Trophoblast cell (in vitro differentiated cells and primary cell): Measurements from ENCODE around the gene FAM78B.

Experiments used
- DNase-seq, 2 donors: peaks; one replicate each; pipeline ENCODE4 v3.0.0-alpha.2; 2016
- H2AFZ ChIP-seq: 2 replicates; pipeline ENCODE4 v1.6.1; 2013; ENCODE audit warnings: low read length, moderate library complexity, mild to moderate bottlenecking; ENCODE audit not compliant: insufficient read depth, poor library complexity
- H2AK5ac ChIP-seq: 2 replicates; pipeline ENCODE4 v1.6.1; 2013; ENCODE audit warnings: mild to moderate bottlenecking, low read length
- H2BK120ac ChIP-seq: 2 replicates; pipeline ENCODE4 v1.6.1; 2013; ENCODE audit warnings: low read length, mild to moderate bottlenecking, moderate library complexity; ENCODE audit not compliant: insufficient read depth, poor library complexity
- H2BK12ac ChIP-seq: 2 replicates; pipeline ENCODE4 v1.6.1; 2013; ENCODE audit warnings: mild to moderate bottlenecking, low read length, moderate library complexity
- H2BK5ac ChIP-seq: 2 replicates; pipeline ENCODE4 v1.6.1; 2013; ENCODE audit warnings: low read length, low read depth, moderate library complexity, mild to moderate bottlenecking; ENCODE audit not compliant: poor library complexity
- H3K14ac ChIP-seq: 2 replicates; pipeline ENCODE4 v1.6.1; 2013; ENCODE audit warnings: mild to moderate bottlenecking, low read length
- H3K18ac ChIP-seq: 2 replicates; pipeline ENCODE4 v1.6.1; 2013; ENCODE audit warnings: mild to moderate bottlenecking, low read length
- H3K23ac ChIP-seq: 2 replicates; pipeline ENCODE4 v1.6.1; 2013; ENCODE audit warnings: low read length
- H3K27ac ChIP-seq: 2 replicates; pipeline ENCODE4 v1.5.1; 2013; ENCODE audit warnings: low read depth, mild to moderate bottlenecking, inconsistent platforms, low read length, moderate library complexity
- H3K27me3 ChIP-seq: 2 replicates; pipeline ENCODE4 v1.6.1; 2013; ENCODE audit warnings: inconsistent platforms, mild to moderate bottlenecking, low read length, moderate library complexity; ENCODE audit not compliant: insufficient read depth
- H3K36me3 ChIP-seq, 2 experiments: 1 replicate in 1 of 2; 2 replicates in 1 of 2; pipeline ENCODE4 v1.6.1; 2013; ENCODE audit warnings: low read length in 2 of 2, mild to moderate bottlenecking in 2 of 2, moderate library complexity in 1 of 2; ENCODE audit not compliant: insufficient read depth in 2 of 2, control insufficient read depth in 1 of 2
- H3K4ac ChIP-seq: 2 replicates; pipeline ENCODE4 v1.6.1; 2013; ENCODE audit warnings: low read depth, mild to moderate bottlenecking, low read length, moderate library complexity
- H3K4me1 ChIP-seq, 2 experiments: 1 replicate in 1 of 2; 2 replicates in 1 of 2; pipeline ENCODE4 v1.6.1; 2013; ENCODE audit warnings: low read length in 2 of 2, mild to moderate bottlenecking in 2 of 2, moderate library complexity in 1 of 2; ENCODE audit not compliant: insufficient read depth in 2 of 2, control insufficient read depth in 1 of 2
- H3K4me2 ChIP-seq: 2 replicates; pipeline ENCODE4 v1.6.1; 2013; ENCODE audit warnings: inconsistent platforms, mild to moderate bottlenecking, low read length, moderate library complexity
- H3K4me3 ChIP-seq: 2 replicates; pipeline ENCODE4 v1.5.1; 2013; ENCODE audit warnings: mild to moderate bottlenecking, low read depth, low read length, inconsistent platforms
- H3K79me1 ChIP-seq: one replicate; pipeline ENCODE4 v1.6.1; 2013; ENCODE audit warnings: low read length
- H3K79me2 ChIP-seq: 2 replicates; pipeline ENCODE4 v1.6.1; 2013; ENCODE audit warnings: low read length, mild to moderate bottlenecking; ENCODE audit not compliant: control insufficient read depth, insufficient read depth, poor library complexity
- H3K9ac ChIP-seq: 2 replicates; pipeline ENCODE4 v1.6.1; 2013; ENCODE audit warnings: mild to moderate bottlenecking, low read length
- H3K9me3 ChIP-seq: 2 replicates; pipeline ENCODE4 v1.6.1; 2013; ENCODE audit warnings: low read depth, mild to moderate bottlenecking, control low read depth, inconsistent platforms, low read length; ENCODE audit not compliant: insufficient read depth
- H4K12ac ChIP-seq: 2 replicates; pipeline ENCODE4 v1.6.1; 2013; ENCODE audit warnings: low read depth, mild to moderate bottlenecking, low read length, moderate library complexity
- H4K8ac ChIP-seq: 2 replicates; pipeline ENCODE4 v1.6.1; 2013; ENCODE audit warnings: low read depth, mild to moderate bottlenecking, low read length, moderate library complexity
- H4K91ac ChIP-seq: one replicate; pipeline ENCODE4 v1.6.1; 2013; ENCODE audit warnings: low read depth, mild to moderate bottlenecking, low read length, moderate library complexity
- WGBS: extraction: QIAGEN DNeasy Blood & Tissue Kit; methylation state at CpG from one replicate; pipeline ENCODE4 v1.1.7; 2013; ENCODE audit warnings: missing lambda C conversion rate; ENCODE audit not compliant: insufficient read length, insufficient coverage; ENCODE audit errors: extremely low coverage; 5-methylcytosine and 5-hydroxymethylcytosine counted together

FAM78B gene

DNA sequence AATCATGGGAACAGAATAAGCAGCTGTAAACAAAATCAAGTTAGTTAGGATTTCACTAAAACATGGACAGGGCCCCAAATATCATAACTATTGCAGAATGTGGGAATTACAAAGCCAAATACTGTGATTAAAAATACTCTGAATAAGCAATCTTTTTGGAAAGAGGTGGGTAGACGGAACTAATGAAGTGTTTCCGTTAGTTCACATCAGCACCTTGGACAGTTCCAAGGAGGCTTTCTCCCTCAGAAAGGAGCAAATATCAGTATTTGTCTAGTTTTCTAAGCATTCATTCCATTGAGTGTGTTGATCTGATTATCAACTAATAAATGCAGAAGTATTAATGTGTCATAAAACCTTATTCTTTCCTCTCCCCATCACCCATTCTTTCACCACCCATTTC, 97.4 kb downstream of the FAM78B start:
- Histone ChIP-seq H4K8ac (no peak overlapping the region), H2AFZ (no peak overlapping the region), H3K4ac (no peak overlapping the region), H3K14ac (no peak overlapping the region), H2AK5ac (no peak overlapping the region), H3K18ac (no peak overlapping the region), H2BK5ac (no peak overlapping the region), H3K9me3 (no peaks in the 10 kb centered on the region), H3K23ac (no peak overlapping the region), H3K27me3 (no peaks in the 10 kb centered on the region), H4K91ac (no peak overlapping the region), H3K4me2 (no peak overlapping the region), H3K4me1 (no peaks in the 10 kb centered on the region), H3K79me1 (no peaks in the 10 kb centered on the region), H3K27ac (no peak overlapping the region), H3K36me3 (no peaks in the 10 kb centered on the region), H3K9ac (no peak overlapping the region), H3K79me2 (no peaks in the 10 kb centered on the region), H3K4me3 (no peak overlapping the region), H2BK120ac (no peak overlapping the region), H4K12ac (no peak overlapping the region), H2BK12ac (no peak overlapping the region)
- no CpG with 5 or more reads among the region's 2 CpGs for WGBS
- DNase-seq = peak in 1 of 2 donors; percentile 42

DNA sequence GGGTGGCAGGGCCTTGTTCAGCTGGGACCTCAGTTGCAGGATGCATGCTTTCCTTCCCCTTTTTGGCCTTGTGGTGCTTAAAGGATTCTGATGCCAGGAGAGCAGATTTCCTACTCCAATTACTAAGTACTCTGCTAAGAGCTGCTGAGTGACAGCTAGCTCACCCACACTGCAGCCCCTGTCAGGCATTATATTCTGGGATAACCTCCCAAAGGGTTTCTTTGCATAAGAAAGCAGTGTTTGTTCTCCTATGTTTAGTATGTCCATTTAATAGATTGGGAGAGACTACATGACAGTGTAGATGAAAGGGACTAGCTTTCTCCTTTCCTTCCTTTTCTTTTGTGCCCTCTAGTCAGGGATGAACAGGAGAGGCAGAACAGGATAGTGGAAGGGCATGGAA, 100.7 kb downstream of the FAM78B start:
- Histone ChIP-seq H3K27ac (no peak overlapping the region), H3K79me2 (no peaks in the 10 kb centered on the region), H2AK5ac (no peak overlapping the region), H2BK12ac (no peak overlapping the region), H3K4me2 (no peak overlapping the region), H4K12ac (no peak overlapping the region), H4K8ac (no peak overlapping the region), H3K4me1 (no peaks in the 10 kb centered on the region), H2BK120ac (no peak overlapping the region), H3K79me1 (no peaks in the 10 kb centered on the region), H3K4me3 (no peak overlapping the region), H3K27me3 (no peaks in the 10 kb centered on the region), H3K9me3 (no peaks in the 10 kb centered on the region), H3K18ac (no peak overlapping the region), H2AFZ (no peak overlapping the region), H3K23ac (no peak overlapping the region), H3K4ac (no peak overlapping the region), H2BK5ac (no peak overlapping the region), H4K91ac (no peak overlapping the region), H3K14ac (no peak overlapping the region), H3K36me3 (no peaks in the 10 kb centered on the region), H3K9ac (no peak overlapping the region)
- no peak for DNase-seq

DNA sequence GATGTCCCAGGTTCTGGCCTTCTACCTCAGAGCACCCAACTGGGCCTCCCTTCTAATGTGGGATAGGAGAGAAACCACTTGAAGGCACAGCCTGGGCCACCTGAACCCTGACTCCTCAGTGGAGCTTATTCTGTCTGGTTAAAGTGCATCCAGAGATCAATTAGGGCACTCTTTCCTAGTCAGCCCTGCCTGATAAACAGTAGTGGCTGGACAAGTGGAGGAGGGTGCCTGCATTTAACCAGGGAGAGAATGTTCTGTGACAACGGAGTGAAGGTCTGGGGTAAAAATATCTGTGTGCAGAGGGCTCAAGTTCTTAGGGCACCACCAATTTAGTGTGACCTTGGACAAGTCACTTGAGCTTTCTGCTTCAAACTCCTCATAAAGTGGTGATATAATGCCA, 101.8 kb downstream of the FAM78B start:
- Histone ChIP-seq H3K79me1 (no peaks in the 10 kb centered on the region), H3K4me3 (no peak overlapping the region), H3K27me3 (no peaks in the 10 kb centered on the region), H2BK5ac (no peak overlapping the region), H3K4me2 (no peak overlapping the region), H2AK5ac (no peak overlapping the region), H3K36me3 (no peaks in the 10 kb centered on the region), H3K23ac (no peak overlapping the region), H2BK12ac (no peak overlapping the region), H3K9me3 (no peaks in the 10 kb centered on the region), H3K27ac (no peak overlapping the region), H3K18ac (no peak overlapping the region), H3K4ac (no peak overlapping the region), H3K9ac (no peak overlapping the region), H2AFZ (no peak overlapping the region), H4K12ac (no peak overlapping the region), H3K79me2 (no peaks in the 10 kb centered on the region), H2BK120ac (no peak overlapping the region), H4K91ac (no peak overlapping the region), H4K8ac (no peak overlapping the region), H3K4me1 (no peaks in the 10 kb centered on the region), H3K14ac (no peak overlapping the region)
- DNase-seq = no peak
- no CpG with 5 or more reads among the region's 1 CpG for WGBS

DNA sequence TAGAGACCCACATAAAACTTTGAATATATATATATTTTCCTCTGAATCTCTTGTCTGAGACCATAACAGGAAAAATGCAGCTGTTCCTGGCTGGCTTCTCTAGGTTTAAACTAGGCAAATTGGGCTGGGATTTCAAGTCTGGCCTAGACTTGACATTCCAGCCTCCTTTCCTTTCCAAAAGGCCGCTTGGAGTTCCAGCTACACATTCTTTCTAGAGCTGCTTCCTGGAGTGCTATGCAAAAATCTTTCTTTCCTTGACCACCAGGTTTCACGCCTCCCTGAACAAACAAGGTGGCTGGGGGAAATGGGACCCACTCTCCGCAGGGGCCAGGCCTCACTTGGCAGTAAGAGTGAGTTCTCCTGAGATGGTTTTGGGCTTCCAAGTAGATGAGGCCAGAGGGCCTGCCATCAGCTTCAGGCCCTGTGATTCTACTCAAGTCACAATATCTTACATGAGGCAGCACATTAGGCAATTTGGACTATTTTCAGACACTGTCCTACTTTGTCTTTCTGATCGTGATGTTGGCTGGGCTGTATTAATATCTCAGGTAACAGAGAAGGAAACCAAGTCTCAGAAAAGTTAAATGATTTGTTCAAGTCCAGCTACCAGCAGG, 102.4 kb downstream of the FAM78B start:
- Histone ChIP-seq H4K12ac (no peak overlapping the region), H4K91ac (no peak overlapping the region), H3K4me3 (no peak overlapping the region), H3K9ac (no peak overlapping the region), H3K4me1 (no peaks in the 10 kb centered on the region), H3K4ac (no peak overlapping the region), H3K23ac (no peak overlapping the region), H3K79me1 (no peaks in the 10 kb centered on the region), H3K4me2 (no peak overlapping the region), H4K8ac (no peak overlapping the region), H2AFZ (no peak overlapping the region), H2BK120ac (no peak overlapping the region), H3K9me3 (no peaks in the 10 kb centered on the region), H3K36me3 (no peaks in the 10 kb centered on the region), H3K79me2 (no peaks in the 10 kb centered on the region), H3K27ac (no peak overlapping the region), H3K14ac (no peak overlapping the region), H2BK5ac (no peak overlapping the region), H2BK12ac (no peak overlapping the region), H2AK5ac (no peak overlapping the region), H3K27me3 (no peaks in the 10 kb centered on the region), H3K18ac (no peak overlapping the region)
- no peak for DNase-seq
- no CpG with 5 or more reads among the region's 4 CpGs for WGBS
